ENCODE results near the gene CLPTM1.
"Not testable (repeated sequence)": the region's sequence is repeated elsewhere in the genome, so short reads cannot be mapped to it uniquely, and the experiment has no call there.

The CLPTM1 gene

DNA sequence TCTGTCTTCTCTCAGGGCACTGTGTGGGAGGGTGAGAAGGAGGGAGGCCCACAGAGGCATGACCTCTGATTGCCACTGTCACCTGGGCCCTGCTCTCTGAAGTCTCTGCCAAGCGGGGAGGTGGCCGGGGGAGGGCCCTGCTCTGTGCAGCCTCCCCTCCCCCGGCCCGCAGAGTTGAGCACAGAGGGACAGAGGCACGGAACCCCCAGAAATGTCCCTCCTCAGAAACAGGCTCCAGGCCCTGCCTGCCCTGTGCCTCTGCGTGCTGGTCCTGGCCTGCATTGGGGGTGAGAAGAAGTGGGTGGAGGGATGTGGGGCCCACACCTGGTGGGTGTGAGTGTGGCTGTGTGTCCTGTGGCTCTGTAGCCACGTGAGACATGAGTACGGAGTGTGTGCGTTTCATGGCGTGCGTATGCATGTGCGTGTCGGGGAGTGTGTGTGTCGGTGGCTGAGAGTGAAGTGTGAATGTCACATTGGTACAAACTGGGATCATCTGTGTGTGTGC lies 13.1 kb upstream of the CLPTM1 start, which contains the start of gene APOC4:
Gene APOC4, plus strand, starts transcription at position 171 of the 505 bp plus-strand sequence. Its CDS starts 41 bp downstream, at position 212.
- DNase-seq (ENCODE audit: low read depth) = no peak

DNA sequence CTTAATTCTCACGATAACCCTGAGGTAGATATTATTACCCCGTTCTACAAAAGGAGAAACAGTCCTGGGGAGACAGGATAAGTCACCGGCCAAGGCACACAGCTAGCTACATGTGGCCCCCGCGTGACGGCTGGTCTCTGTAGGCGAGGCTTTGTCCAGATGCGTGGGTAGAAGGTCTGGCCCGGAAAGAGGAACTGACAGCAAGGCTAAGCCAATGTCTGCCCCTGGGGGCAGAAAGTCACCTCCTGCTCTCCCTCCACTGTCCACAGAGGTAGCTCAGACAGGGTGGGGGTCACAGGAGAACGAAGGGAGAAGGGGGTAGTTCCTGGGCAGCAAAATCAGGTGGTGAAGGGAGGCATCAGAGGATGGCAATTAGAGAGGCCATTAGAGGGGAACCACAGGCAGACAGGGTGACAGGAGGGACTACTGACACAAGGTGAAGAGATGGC lies 11.4 kb upstream of the CLPTM1 start:
- DNase-seq (ENCODE audit: low read depth) = no peak

DNA sequence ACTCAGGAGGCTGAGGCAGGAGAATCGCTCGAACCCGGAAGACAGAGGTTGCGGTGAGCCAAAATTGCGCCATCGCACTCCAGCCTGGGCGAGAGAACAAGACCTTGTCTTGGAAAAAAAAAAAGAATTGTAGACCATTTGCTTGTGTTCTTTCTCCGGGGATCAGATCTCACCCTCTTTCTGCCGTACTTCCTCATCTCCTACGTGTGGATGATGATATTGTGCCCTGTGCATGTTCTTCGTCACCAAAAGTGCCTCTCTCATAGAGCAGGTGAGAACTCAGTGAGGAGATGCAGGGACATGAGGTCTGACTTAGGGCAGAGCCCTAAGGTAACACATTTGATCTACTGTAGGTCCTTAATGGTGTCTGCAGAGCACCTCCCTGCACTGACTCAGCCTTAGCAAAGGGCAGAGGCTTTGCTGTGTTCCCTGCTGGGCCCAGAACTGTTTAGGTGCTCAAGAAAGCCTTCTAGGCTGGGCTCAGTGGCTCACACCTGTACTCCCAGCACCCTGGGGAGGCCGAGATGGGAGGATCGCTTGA lies 8.1 kb upstream of the CLPTM1 start:
- no peak for DNase-seq (ENCODE audit: low read depth)

DNA sequence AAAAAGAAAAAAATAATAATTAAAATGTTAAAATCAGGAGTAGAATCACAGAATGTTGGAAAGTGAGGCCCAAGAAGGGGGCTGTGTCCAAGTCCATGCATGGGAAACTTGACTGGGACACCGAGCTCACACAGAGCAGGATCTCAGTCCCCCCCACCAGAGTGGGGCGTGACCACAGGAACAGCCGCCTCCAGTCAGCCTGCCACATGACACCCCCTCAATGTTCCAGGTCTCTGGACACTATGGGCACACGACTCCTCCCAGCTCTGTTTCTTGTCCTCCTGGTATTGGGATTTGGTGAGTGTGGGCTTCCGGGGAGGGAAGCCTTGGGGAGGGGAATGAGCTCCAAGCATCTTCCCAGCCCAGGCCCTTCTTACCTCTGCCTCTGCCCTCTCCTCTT lies 6.9 kb upstream of the CLPTM1 start:
- DNase-seq (ENCODE audit: low read depth) = no peak

DNA sequence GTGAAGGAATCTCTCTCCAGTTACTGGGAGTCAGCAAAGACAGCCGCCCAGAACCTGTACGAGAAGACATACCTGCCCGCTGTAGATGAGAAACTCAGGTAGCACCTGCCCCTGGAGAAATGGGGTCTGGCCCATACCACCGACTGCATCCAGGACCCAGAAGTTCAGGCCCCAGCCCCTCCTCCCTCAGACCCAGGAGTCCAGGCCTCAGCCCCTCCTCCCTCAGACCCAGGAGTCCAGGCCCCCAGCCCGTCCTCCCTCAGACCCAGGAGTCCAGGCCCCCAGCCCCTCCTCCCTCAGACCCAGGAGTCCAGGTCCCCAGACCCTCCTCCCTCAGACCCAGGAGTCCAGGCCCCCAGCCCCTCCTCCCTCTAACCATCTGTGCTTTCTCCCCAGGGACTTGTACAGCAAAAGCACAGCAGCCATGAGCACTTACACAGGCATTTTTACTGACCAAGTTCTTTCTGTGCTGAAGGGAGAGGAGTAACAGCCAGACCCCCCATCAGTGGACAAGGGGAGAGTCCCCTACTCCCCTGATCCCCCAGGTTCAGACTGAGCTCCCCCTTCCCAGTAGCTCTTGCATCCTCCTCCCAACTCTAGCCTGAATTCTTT lies 6.3 kb upstream of the CLPTM1 start:
- DNase-seq (ENCODE audit: low read depth) = no peak

DNA sequence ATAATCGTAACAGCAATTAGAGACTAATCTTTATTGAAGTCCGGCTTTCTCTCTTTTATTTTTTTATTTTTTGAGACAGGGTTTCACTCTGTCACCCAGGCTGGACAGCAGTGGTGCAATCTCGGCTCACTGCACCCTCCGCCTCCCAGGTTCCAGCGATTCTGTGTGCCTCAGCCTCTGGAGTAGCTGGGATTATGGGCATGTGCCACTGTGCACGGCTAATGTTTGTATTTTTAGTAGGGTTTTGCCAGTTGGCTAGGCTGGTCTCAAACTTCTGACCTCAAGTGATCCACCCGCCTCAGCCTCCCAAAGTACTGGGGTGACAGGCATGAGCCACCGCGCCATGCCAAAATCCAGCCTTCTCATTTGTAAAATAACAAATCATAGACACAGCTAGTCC lies 5.6 kb upstream of the CLPTM1 start:
- no peak for DNase-seq (ENCODE audit: low read depth)

DNA sequence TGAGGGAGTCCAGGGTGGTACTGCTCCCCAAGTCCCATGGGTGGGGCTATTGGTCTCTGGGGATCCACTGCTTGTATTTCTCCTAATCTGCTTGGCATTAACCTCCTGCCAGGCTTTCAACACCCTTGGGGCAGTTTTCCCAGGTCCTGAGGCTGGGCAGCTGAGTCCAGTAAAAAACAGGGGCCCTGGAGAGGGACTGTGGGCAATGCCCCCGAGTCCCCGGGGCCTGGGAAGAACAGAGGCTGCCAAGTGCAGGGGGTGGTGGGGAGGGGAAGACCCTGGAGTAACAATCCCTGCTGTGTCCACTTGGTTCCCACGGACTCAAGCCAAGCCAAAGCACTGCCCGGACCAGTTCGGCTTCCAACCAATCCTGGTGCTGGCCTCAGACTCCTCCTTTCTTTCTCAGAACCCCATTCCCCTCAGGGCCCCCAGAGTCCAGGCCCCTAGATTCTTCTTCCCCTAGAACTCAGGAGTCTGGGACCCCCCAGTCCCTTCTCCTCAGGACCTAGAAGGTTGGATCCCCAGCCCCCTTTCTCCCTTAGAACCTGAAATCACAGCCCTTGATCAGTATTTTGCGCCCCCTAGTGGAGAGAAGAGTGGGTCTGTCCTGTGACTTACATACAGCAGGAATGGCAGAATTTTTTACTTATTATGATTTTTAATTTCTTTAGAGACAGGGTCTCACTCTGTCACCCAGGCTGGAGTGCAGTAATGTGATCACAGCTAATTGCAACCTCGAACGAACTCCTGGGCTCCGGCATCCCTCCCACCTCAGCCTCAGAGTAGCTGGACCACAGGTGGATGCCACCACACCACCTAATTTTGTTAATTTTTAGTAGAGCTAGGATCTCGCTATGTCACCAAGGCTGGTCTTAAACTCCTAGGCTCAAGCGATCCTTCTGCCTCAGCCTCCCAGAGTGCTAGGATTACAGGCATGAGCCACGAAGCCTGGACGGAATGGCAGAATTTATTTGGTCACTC lies 3.7 kb upstream of the CLPTM1 start:
- DNase-seq (ENCODE audit: low read depth) = peak; percentile 76

DNA sequence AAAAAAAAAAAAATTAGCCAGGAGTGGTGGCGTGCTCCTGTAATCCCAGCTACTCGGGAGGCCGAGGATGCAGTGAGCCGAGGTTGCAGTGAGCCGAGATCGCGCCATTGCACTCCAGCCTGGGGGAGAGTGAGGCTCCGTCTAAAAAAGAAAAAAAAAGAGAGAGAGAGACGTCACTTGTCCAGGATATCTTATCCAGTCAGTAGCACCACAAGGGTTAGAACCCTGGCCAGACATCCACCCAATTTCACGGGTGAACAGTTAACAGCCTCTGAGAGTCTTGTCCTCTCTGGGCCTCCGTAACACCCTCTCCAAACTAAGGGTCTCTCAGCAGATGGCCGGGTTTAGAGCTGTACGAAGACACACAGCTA lies 917 bp upstream of the CLPTM1 start:
- DNase-seq (ENCODE audit: low read depth) = no peak

DNA sequence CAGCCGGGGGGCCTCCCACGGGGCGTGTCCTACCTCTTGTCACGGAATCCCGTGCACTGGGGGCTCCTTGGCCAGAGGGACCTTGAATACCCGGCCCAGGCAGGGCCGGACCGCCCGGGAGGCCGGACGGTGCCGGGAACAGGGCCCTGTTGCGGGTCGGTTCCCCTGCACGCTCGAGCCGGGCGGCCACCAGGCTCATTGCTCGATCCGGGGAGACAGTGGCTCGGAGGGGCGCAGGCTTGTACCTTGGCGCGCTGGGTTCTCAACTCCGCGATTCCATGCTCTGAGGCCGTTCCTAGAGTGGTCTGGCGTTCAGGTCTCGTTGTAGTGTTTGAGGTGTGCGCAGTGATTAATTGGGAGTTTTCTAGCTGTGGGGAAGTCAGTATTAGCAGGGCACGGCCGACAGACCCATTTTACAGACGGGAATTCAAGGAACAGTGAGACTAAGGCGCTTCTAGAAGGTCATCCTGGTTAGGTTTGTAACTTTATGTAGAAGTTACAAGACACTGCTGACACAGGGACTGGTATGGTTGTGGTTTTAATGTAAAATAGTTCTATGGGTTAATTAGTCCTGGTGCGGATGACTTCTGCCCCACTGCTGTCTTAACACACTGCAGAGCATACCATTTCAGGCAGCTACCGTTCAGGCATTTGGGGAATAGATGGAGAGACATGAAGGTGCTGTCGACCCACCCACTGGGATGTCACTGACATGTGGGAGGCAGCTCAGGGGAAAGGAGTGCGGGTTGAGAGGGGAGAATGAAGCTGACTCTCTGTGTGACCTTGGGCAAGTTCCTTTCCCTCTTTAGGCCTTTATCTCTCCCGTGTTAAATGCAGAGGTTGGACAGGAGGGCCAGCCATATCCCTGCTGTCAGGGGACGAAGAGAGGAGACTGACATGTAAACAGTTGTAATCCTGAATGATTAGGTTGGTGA lies 592 bp downstream of the CLPTM1 start:
- DNase-seq (ENCODE audit: low read depth) = no peak

DNA sequence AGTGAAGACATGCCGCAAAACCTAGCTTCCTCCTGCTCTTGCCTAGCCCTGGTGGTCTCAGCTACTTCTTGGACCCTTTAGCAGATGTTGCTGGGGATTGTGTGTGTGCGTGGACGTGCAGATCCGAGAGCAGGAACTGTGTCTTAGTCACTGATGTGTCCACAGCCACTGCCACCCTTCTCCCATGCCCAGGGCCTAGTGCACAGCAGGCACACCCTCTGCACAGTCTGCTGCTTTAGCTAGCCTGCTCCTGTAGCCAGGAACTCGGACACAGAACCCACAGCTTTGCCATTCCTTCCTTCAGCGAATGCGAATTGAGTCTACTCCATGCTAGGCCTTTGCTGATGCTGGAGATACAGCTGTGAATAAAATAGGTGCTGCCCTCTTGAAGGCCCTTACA lies 2.3 kb downstream of the CLPTM1 start:
- no peak for DNase-seq (ENCODE audit: low read depth)

DNA sequence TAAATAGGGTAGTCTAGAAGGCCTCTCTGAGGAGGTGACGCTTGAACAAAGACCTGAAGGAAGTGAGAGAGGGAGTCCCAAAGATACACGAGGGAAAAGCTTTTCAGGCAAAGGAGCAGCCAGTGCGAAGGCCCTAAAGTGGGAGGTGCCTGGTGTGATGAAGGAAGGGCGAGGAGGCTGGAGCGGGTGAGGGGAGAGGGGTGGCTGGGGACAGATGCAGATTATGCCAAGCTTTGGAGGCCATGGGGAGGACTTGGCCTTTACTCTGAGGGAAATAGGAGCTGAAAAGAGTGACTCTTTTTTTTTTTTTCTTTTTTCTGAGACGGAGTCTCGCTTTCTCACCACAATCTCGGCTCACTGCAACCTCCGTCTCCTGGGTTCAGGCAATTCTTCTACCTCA lies 2.9 kb downstream of the CLPTM1 start:
- no peak for DNase-seq (ENCODE audit: low read depth)

DNA sequence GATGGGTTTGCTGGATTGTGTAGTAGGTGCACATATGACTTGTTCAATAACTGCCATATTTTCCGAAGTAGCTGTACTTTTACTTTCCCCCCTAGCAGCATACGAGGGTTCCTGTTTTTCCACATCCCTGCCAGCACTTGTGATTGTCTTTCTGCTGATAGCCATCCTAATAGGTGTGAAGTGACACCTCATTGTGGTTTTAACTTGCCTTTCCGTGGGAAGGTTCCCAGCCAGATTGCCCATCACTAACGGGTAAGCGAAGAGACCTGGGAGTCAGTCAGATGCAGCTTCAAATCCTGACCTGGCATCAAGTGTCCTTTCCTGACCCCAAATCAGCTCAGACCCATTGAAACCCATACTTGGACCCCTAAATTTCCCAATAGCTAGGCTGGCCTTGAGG lies 4.5 kb downstream of the CLPTM1 start:
- DNase-seq (ENCODE audit: low read depth) = no peak

DNA sequence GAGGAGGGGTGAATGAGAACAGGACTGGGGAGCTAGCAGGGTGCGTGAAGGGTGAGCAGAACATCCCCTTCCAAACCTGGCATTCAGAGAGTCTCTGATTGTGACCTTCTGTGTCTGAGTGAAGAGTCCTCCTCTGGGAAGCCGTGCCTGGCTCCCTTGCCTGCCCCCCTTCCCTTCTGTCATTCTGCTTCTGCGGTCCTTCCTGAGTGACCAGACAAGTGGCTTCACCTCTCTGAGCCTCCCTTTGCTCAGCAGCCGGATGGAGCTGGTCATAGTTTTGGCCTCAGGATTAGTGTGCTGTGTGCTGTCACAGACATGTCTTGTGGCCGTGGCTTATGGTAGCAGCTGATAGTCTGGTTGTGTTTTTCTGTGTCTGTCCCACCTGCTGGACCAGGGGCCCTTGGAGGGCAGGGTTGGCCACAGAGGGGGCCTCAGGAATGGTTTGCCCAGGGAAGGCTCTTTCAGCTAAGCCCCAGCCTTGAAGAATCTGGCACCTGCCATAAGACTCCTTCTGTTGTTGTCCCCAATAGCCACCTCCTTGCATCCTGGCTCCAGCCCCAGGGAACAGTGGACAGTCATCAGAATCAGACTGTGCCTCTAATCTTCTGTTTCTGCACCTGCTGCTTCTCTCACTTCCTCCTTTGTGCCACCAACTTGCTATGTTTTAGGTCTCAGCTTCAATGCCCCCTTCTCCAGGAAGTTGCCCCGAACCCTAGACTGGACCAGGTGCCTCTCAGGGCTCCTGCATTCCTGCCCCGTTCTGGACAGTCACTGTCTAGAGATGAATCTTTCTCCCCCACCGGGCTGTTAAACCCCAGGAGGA lies 5.9 kb downstream of the CLPTM1 start:
- no peak for DNase-seq (ENCODE audit: low read depth)

DNA sequence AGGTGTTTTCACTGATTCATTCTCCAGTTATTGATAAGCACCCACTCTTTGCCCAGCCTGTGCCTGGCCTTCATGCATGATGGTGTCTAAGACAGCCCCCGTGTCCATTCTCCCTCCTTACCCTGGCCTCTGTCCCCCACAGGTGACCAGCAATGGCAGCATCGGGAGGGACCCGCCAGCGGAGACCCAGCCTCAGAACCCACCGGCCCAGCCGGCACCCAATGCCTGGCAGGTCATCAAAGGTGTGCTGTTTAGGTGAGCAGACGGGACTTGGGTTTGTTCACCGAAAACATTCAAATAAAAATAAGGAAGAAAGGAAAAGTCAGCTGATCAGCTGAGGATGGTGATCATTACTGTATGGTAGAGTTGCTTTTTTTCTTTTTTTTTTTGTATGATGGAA lies 6.6 kb downstream of the CLPTM1 start:
- DNase-seq (ENCODE audit: low read depth) = no peak

DNA sequence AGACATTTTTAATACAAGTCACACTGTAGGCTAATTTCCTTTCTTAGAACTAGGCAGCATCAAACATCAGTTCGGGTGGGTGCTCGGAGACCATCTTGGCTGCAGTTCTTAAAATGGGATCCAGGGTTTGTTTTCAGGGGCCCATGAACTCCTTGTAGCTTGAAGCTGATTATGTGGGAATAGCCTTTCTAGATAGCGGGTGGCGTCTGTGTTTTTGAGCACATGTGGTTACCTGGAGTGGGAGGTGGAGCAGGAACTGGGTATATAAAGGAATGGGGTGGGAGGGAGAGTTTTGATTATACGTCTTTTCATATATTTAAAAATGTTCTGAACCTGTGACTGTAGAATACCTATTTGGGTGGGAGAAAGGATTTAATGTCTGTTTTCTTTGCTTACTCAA lies 12.9 kb downstream of the CLPTM1 start:
- DNase-seq (ENCODE audit: low read depth) = no peak

DNA sequence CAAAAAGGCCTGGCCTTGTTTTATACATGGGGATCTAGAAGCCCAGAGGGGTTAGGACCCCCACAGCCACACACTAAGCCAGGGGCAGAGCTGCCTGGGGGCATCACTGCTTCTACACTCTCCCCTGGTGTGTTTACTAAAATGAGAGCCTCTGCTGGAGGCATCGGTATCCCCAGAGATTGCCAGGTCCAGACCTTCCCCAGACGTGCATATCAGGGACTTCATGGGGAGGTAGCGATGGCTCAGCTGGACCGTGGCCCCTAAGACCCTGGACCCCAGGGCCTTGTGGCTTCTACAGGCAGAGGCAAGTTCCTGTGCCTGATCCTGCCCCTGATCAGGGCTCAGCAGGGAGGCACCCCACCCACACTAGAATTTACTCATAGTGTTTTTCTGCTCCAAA lies 13.5 kb downstream of the CLPTM1 start:
- DNase-seq (ENCODE audit: low read depth) = no peak

DNA sequence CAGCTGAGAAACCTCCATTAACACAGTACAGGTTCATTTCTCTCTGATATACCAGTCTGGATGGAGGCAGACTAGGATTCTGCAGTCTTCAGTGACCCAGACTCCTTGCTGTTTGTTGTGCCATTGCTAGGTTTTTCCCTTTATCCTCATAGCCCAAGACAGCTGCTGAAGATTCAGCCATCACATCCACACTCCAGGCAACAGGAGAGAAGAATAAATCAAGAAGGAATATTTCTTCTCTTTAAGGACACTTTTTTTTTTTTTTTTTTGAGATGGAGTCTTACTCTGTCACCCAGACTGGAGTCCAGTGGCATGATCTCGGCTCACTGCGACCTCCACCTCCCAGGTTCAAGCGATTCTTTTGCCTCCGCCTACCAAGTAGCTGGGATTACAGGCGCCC lies 14.3 kb downstream of the CLPTM1 start:
- DNase-seq (ENCODE audit: low read depth) = no peak

DNA sequence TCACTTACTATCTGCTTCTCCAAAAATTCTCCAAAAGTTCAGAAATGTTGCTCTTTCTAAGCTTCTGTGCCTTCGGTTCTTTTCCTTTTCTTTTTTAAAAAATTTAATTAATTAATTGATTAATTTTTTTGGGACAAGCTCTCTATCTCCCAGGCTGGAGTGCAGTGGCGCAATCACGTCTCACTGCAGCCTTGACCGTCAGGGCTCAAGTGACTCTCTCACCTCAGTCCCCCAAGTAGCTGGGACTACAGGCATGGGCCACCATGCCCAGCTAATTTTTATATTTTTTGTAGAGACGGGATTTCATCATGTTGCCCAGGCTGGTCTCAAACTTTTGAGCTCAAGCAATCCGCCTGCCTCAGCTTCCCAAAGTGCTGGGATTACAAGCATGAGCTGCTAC lies 16.3 kb downstream of the CLPTM1 start:
- not testable (repeated sequence) for DNase-seq (ENCODE audit: low read depth)

DNA sequence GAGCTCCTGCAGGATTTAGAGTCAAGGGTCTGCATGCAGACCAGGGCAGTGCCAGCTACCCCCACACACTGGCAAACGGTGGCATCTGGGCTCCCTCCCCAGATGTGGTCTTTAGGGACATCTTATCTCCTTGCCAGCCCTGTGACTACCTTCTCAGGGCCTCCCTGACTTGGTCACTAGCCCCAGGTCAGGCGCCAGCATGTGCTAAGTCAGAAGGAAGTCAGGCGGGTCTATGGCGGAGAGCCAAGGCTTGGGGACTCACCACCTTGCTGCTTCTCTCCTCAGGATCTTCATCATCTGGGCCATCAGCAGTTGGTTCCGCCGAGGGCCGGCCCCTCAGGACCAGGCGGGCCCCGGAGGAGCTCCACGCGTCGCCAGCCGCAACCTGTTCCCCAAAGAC lies 17.6 kb downstream of the CLPTM1 start:
- DNase-seq (ENCODE audit: low read depth) = no peak

DNA sequence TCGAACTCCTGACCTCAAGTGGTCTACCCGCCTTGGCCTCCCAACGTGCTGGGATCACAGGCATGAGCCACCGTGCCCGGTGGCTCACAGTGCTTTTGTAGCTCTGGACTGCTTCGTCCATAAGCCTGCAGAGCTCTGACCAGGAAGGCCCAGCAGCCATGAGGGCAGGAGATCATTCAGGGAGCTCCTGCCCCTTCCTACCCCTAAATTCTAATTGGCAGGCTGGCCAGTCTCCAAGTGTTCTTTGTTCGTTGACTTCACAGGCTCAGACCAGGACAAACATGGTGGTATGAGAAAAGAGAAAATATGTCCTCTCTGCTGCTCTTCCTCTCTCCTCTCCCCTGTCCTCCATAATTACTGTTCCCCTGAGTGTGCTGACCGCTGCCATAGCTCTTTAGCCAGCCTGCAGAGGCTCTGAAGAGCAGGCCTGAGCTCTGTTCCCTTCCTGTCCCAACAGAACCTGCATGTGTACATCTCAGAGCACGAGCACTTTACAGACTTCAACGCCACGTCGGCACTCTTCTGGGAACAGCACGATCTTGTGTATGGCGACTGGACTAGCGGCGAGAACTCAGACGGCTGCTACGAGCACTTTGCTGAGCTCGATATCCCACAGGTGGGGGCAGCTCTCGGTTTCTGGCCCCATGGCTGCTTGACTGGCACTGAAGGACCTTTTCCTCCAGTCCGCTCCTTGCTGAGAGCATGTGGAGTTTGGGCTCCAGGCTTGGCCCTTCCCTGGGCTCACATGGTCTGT lies 19.0 kb downstream of the CLPTM1 start:
- no peak for DNase-seq (ENCODE audit: low read depth)

Data from iris pigment epithelial cell (primary cell).